ENCODE measurements around the gene CPLX3.
A peak's percentile ranks its signal among the peaks of the same experiment; 100 is the strongest.

CPLX3 gene

DNA sequence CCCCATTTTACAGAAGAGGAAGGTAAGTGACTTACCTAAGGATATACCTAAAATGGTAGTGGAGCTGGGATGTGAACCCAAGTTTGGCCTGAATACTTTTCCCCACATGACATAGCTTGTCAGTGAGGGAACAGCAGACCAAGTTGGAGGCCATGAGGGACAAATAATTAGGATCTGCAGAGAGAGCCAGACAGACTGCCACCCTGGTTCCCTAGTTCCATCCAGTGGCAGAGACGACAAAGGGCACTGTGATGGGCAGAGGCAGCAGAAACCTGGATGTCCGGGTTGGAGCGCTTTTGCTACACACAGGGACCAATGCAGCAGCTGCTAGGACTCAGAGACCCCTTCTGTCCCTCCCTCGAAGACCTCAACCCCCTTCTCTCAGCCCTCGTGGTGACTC is 1.2 kb downstream of the CPLX3 start:
- no peak for DNase-seq (ENCODE audit: insufficient read length, low spot score)
- no peak for FAIRE-seq

DNA sequence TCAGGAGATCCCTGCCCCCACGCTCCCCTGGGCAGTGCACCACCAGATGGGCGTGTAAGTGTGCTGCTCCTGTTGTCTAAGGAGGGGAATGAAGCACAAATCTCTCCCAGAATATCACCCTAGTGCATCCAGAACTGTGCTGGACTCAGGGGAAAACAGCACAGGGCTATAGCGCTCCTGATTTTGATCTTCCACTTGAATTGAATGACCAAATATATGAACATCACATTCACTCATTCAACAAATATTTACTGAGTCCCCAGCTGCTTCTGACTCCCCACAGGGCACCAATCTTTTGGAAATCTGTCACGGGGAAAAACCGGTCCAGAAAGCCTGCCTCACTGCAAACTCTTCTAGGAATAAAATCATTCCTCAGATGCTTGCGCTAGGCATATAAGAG is 2.4 kb downstream of the CPLX3 start:
- FAIRE-seq (no peak), DNase-seq (ENCODE audit: insufficient read length, low spot score) (no peak)

DNA sequence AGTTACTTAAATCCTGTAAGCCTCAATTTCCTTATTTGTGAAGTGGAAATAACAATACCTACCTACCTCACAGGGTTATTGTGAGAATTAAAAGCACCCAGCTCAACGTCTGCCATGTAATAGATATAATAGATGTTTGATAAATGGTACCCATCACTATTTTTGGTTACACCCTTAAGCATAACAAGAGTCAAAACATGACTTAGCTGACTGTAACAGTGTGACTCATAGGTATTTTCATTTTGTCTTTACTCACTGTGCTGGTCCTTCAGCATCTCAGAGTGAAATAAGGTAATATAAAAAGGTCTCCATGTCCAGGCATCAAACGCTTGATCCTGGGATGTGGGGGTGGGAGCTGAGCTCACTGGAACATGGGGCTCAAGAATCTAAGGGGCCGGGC is 3.1 kb downstream of the CPLX3 start:
- FAIRE-seq (no peak), DNase-seq (ENCODE audit: insufficient read length, low spot score) (no peak)

DNA sequence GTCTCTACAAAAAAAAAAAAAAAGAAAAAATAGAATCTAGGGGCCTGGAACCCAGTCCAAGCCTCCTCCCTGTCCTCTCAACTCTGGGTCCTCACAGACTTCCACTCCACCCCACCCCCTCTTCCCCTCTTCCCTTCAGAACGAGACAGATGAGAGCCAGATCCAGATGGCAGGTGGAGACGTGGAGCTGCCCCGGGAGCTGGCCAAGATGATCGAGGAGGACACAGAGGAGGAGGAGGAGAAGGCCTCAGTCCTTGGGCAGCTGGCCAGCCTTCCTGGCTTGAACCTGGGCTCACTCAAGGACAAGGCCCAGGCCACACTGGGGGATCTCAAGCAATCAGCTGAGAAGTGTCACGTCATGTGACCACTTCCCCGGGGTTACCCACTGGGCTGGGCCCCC is 3.6 kb downstream of the CPLX3 start:
- FAIRE-seq (no peak), DNase-seq (ENCODE audit: insufficient read length, low spot score) (no peak)

DNA sequence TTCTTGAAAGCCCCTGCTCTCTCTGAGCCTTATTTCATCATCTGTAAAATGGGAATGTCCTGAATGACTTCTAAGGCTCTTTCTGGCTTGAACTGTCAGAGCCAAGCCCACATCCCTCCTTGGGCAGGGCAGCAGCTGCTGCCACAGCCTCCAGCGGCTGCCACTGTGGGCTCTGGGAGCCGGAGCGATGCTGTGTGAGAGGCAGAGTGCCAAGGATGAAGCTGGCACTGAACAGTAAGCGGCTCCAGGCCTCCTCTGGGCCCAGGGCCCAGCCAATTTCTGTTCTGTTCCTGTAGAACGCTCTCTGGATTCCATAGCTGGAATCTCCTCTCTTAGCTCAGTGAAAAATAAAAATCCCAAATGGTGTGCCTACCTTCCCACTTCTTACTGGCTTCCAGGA is 4.4 kb downstream of the CPLX3 start:
- FAIRE-seq, result no peak

DNA sequence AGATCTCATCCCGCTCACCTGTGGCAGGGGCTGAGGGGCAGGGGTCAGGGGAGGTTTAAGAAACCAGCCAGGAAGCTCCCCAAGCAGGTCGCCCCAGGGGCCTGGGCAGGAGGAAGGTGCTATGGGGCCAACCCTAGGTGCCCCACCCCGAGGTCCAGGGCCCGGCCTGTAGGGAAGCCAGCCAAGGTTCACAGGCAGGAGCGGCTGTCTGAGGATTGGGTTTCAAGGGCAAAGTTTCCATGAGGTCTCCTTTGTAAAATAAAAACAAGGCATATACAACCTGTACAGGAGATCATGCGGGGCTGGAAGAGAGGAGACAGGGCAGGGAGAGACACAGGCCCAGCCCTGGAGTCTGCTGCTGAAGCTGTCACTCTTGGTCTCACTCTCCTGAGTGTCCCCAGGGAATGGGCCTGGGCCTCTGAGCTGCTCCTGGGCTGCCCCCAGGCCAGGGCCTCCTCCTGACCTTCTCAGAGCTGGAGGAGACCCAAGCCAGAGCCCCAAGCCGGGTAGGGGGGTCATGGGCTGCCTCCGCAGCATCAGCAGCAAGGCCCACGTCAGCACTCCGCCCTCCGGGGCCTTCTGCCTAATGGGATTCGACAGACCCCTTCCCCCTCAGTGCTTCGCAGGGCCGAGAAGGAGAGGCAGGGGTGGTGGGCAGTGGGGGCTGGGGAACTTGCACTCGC is 5.5 kb downstream of the CPLX3 start:
- DNase-seq (ENCODE audit: insufficient read length, low spot score), result no peak
- FAIRE-seq, result no peak

More for the DNA sequence above, 4.4 kb downstream of the CPLX3 start:
- DNase-seq (ENCODE audit: insufficient read length, low spot score), result no peak

DNA sequence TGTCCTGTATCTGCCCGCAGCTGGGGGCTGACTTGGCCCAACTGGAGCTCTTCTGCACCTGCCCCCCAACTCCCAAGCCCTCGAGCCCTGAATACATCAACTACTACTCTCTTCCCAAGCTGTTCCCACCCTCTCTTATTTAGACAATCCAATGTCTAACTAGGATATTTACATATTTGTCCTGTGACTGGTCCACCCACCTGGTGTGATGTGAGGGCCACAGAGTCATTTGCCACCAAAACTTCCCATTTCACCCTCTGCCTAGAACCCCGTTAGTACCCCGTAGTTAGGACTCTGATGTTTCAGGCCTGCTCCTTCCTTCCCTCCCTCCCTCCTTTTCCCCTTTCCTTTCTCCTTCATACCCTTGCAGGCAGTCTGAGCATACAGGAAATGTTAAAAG is 6.4 kb downstream of the CPLX3 start:
- FAIRE-seq (no peak), DNase-seq (ENCODE audit: insufficient read length, low spot score) (no peak)

DNA sequence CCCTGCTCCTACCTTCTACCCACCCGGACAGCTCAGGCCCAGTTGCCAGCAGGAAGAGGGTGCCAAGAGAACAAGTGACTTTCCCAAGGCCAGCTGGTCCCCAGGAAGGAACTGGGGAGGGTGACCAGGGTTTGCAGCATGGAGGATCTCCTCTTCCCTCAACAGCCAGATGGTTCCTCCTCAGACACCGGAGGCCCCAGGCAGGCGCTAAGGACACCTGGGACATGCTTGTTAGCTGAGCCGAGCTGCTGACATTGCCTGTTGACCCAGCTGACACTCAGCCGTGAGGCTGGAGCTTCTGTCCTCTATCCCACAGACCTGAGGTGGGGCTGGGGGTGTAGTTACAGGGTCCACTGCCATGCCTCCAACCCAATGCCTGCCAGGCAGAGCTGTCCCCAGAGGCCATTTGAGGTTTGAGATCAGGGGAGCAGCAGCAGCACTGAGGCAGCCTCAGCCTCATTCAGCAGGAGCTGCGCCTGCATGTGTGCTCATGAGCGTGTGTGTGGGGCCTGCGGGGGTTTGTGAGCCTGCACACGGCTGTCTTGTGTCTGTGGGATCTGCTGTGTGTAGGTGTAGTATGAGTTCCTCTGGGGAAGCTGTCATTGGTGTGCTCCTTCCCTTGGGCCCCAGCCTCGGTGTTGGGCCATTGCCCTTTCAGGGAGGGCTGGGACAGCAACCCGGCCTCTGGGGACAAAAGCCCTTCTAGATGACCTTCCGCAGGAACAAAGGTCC is 7.1 kb downstream of the CPLX3 start:
- FAIRE-seq (no peak), DNase-seq (ENCODE audit: insufficient read length, low spot score) (no peak)

GRCh38 chr15:74835312-74835823 is 8.9 kb downstream of the CPLX3 start:
- peak; percentile 36 for FAIRE-seq
- peak; percentile 71 for DNase-seq (ENCODE audit: insufficient read length, low spot score)

- FAIRE-seq, result no peak
- no peak for DNase-seq (ENCODE audit: insufficient read length, low spot score)
Observed at GRCh38 chr15:74836846-74837245, 10.4 kb downstream of the CPLX3 start.

GRCh38 chr15:74837482-74838136 is 11.2 kb downstream of the CPLX3 start:
- no peak for DNase-seq (ENCODE audit: insufficient read length, low spot score)
- FAIRE-seq, result no peak

DNA sequence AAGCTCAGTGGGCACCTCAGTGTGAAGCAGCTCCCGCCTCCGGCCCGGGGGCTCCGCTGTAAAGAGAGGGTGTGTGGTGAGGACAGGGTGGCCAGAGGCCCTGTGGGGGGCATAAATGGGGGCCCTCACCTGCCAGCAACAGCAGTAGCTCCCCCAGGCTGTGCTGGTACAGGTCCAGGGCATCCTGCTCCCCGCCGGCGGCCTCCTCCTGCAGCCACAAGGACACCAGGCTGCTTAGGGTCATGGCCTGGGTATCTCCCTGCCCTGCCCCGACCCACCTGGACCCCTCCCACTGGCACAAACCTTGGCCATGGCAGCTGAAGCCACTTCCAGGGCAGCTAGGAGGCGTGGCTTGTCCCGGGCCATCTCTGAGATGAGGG is 11.7 kb downstream of the CPLX3 start:
- FAIRE-seq (no peak), DNase-seq (ENCODE audit: insufficient read length, low spot score) (no peak)

- FAIRE-seq, result no peak
Observed at GRCh38 chr15:74838746-74839525, 12.5 kb downstream of the CPLX3 start.

DNA sequence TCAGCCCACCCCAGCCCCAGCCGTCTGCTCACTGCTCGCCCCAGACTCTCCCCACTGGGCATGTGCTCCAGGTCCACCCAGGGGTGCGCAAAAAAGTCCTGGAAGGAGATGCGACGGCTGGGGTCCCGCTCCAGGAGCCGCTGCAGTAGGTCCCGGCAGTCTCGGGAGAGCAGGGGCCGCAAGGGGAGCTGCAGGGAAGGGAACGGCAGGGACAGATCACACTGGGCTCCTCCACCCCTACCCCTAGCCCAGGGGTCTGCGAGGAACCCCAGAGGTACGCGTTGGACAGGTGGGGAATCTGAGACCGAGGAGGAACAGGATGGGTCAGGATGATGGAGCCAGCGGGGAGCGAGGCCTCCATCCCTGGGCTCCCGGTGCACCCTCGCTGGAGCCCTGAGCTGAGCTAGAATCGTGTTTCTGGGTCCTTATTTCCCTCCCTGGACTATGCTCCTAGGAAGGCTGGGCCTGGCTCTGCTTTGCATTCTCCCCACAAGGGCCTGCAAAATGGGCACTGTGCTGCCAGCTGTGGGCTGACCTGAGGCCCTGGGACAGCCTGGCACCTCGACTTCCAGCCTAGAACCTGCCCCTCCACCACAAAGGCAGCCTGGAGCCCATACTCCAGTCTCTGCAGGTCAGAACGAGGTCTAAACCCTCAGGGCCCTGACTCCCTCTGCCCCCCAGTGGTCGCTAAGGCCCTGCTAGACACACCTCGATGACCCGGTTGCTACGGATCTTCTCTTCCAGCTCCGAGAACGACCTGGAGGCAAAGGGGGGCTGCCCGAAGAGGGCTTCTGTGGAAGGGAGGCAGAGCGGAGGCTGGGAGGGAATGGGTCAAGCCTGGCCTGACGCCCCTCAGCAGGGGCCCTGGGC is 13.3 kb downstream of the CPLX3 start:
- no peak for FAIRE-seq
- DNase-seq (ENCODE audit: insufficient read length, low spot score), result no peak

More at GRCh38 chr15:74838746-74839525, 12.5 kb downstream of the CPLX3 start:
- DNase-seq (ENCODE audit: insufficient read length, low spot score), result no peak

GRCh38 chr15:74840851-74841775 is 14.7 kb downstream of the CPLX3 start:
- FAIRE-seq (no peak), DNase-seq (ENCODE audit: insufficient read length, low spot score) (no peak)

DNA sequence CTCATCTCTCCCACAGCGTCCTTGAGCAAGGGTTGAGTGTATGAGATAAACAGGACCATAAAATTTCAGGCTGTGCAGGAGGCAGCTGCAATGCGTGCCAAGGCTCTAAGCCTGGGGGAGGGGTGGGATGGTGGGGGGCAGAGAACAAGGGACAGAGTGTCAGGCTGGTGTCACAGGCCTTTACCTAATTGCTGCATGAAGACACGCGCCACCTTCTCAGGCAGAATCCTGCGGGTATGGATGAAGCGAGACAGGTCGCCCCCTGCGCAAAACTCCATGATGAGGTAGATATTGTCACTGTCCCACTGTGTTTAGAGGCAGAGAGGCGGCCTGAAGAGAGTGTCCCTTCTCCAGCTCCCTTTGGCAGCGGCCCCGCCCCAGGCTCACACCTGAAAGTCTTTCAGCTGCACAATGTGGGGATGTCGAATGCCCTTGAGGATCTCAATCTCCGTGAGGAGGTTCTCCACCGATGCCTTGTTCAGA is 15.5 kb downstream of the CPLX3 start:
- FAIRE-seq, result no peak
- DNase-seq (ENCODE audit: insufficient read length, low spot score), result no peak

- DNase-seq (ENCODE audit: insufficient read length, low spot score) (peak; percentile 86), FAIRE-seq (no peak)
Observed at GRCh38 chr15:74842581-74843444, 16.4 kb downstream of the CPLX3 start, which contains the start of gene ULK3. ULK3 (minus strand) TSS chr15:74843156; CDS start chr15:74843105, 51 bp downstream.

DNA sequence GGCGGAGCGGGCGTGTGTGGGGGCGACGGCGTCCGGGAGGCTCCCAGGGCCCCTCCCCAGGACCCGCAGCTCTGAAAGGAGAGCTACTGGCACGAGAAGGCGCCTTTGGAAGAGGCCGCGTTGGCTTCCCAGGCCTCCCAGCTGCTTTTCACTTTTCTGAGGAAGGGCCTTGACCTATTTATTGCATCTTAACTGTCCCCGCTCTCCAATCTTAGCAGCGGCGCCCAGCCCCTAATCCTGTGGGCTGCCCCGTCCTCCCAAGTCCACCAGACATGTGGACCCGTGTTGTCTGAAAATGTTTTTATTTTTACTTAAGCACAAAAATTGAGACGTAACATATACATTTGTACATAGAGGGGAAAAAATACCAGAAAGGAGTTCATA is 17.0 kb downstream of the CPLX3 start:
- DNase-seq (ENCODE audit: insufficient read length, low spot score) (no peak), FAIRE-seq (no peak)
